ENCODE data around the gene CEL.
"Not testable (repeated sequence)": the region's sequence is repeated elsewhere in the genome, so short reads cannot be mapped to it uniquely, and the experiment has no call there.

CEL gene

DNA sequence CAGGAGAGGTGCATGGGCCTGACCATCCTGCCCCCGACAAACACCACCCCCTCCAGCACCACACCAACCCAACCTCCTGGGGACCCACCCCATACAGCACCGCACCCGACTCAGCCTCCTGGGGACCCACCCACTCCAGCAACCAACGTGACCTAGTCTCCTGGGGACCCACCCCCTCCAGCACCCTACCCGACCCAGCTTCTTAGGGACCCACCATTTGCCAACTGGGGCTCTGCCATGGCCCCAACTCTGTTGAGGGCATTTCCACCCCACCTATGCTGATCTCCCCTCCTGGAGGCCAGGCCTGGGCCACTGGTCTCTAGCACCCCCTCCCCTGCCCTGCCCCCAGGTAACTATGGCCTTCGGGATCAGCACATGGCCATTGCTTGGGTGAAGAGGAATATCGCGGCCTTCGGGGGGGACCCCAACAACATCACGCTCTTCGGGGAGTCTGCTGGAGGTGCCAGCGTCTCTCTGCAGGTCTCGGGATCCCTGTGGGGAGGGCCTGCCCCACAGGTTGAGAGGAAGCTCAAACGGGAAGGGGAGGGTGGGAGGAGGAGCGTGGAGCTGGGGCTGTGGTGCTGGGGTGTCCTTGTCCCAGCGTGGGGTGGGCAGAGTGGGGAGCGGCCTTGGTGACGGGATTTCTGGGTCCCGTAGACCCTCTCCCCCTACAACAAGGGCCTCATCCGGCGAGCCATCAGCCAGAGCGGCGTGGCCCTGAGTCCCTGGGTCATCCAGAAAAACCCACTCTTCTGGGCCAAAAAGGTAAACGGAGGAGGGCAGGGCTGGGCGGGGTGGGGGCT is 4.6 kb downstream of the CEL start:
- no peaks in the 10 kb centered on the region for H3K9me3 ChIP-seq (ENCODE audit: control insufficient read depth, low read depth, low read length)
- no peak overlapping the region for H3K4me3 ChIP-seq (ENCODE audit: low read length)
- H3K4me1 ChIP-seq (ENCODE audit: control insufficient read depth, low read depth, low read length), result no peaks in the 10 kb centered on the region
- H3K27ac ChIP-seq (ENCODE audit: low read length), result no peak overlapping the region
- no peak overlapping the region for H3K9ac ChIP-seq (ENCODE audit: low read length)
- H3K36me3 ChIP-seq (ENCODE audit: control insufficient read depth, low read depth, low read length), result no peaks in the 10 kb centered on the region
- no peaks in the 10 kb centered on the region for H3K27me3 ChIP-seq (ENCODE audit: control insufficient read depth, insufficient read depth, low read length)

- Histone ChIP-seq H3K27ac (ENCODE audit: low read length) (no peak overlapping the region), H3K36me3 (ENCODE audit: control insufficient read depth, low read depth, low read length) (no peaks in the 10 kb centered on the region), H3K27me3 (ENCODE audit: control insufficient read depth, insufficient read depth, low read length) (no peaks in the 10 kb centered on the region), H3K4me3 (ENCODE audit: low read length) (no peak overlapping the region), H3K9ac (ENCODE audit: low read length) (no peak overlapping the region), H3K9me3 (ENCODE audit: control insufficient read depth, low read depth, low read length) (no peaks in the 10 kb centered on the region), H3K4me1 (ENCODE audit: control insufficient read depth, low read depth, low read length) (no peaks in the 10 kb centered on the region)
Measured at GRCh38 chr9:133067006-133067405, 5.2 kb downstream of the CEL start.

DNA sequence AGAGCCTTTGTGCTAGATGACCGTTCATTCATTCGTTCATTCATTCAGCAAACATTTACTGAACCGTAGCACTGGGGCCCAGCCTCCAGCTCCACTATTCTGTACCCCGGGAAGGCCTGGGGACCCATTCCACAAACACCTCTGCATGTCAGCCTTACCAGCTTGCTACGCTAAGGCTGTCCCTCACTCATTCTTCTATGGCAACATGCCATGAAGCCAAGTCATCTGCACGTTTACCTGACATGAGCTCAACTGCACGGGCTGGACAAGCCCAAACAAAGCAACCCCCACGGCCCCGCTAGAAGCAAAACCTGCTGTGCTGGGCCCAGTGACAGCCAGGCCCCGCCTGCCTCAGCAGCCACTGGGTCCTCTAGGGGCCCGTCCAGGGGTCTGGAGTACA is 6.0 kb downstream of the CEL start:
- Histone ChIP-seq H3K27me3 (ENCODE audit: control insufficient read depth, insufficient read depth, low read length) (no peaks in the 10 kb centered on the region), H3K4me1 (ENCODE audit: control insufficient read depth, low read depth, low read length) (no peaks in the 10 kb centered on the region), H3K36me3 (ENCODE audit: control insufficient read depth, low read depth, low read length) (no peaks in the 10 kb centered on the region), H3K27ac (ENCODE audit: low read length) (no peak overlapping the region), H3K4me3 (ENCODE audit: low read length) (no peak overlapping the region), H3K9ac (ENCODE audit: low read length) (no peak overlapping the region), H3K9me3 (ENCODE audit: control insufficient read depth, low read depth, low read length) (no peaks in the 10 kb centered on the region)

DNA sequence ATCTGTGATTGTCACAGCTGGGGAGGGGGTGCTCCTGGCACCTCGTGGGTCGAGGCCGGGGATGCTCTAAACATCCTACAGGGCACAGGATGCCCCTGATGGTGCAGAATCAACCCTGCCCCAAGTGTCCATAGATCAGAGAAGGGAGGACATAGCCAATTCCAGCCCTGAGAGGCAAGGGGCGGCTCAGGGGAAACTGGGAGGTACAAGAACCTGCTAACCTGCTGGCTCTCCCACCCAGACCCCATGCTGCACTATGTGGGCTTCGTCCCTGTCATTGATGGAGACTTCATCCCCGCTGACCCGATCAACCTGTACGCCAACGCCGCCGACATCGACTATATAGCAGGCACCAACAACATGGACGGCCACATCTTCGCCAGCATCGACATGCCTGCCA is 6.7 kb downstream of the CEL start:
- H3K9me3 ChIP-seq (ENCODE audit: control insufficient read depth, low read depth, low read length); H3K27me3 ChIP-seq (ENCODE audit: control insufficient read depth, insufficient read depth, low read length); H3K4me1 ChIP-seq (ENCODE audit: control insufficient read depth, low read depth, low read length); H3K36me3 ChIP-seq (ENCODE audit: control insufficient read depth, low read depth, low read length); H3K4me3 ChIP-seq (ENCODE audit: low read length); H3K27ac ChIP-seq (ENCODE audit: low read length); H3K9ac ChIP-seq (ENCODE audit: low read length): not testable (repeated sequence)

DNA sequence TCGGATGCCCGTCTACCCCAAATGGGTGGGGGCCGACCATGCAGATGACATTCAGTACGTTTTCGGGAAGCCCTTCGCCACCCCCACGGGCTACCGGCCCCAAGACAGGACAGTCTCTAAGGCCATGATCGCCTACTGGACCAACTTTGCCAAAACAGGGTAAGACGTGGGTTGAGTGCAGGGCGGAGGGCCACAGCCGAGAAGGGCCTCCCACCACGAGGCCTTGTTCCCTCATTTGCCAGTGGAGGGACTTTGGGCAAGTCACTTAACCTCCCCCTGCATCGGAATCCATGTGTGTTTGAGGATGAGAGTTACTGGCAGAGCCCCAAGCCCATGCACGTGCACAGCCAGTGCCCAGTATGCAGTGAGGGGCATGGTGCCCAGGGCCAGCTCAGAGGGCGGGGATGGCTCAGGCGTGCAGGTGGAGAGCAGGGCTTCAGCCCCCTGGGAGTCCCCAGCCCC is 8.8 kb downstream of the CEL start:
- not testable (repeated sequence) for H3K4me1 ChIP-seq (ENCODE audit: control insufficient read depth, low read depth, low read length); H3K9ac ChIP-seq (ENCODE audit: low read length); H3K9me3 ChIP-seq (ENCODE audit: control insufficient read depth, low read depth, low read length); H3K27me3 ChIP-seq (ENCODE audit: control insufficient read depth, insufficient read depth, low read length); H3K36me3 ChIP-seq (ENCODE audit: control insufficient read depth, low read depth, low read length); H3K27ac ChIP-seq (ENCODE audit: low read length); H3K4me3 ChIP-seq (ENCODE audit: low read length)

- H3K4me1 ChIP-seq (ENCODE audit: control insufficient read depth, low read depth, low read length); H3K36me3 ChIP-seq (ENCODE audit: control insufficient read depth, low read depth, low read length); H3K4me3 ChIP-seq (ENCODE audit: low read length); H3K27me3 ChIP-seq (ENCODE audit: control insufficient read depth, insufficient read depth, low read length); H3K9ac ChIP-seq (ENCODE audit: low read length); H3K27ac ChIP-seq (ENCODE audit: low read length); H3K9me3 ChIP-seq (ENCODE audit: control insufficient read depth, low read depth, low read length): not testable (repeated sequence)
Measured at GRCh38 chr9:133070985-133071384, 9.2 kb downstream of the CEL start.

- no peak overlapping the region for H3K4me3 ChIP-seq (ENCODE audit: low read length)
- H3K36me3 ChIP-seq (ENCODE audit: control insufficient read depth, low read depth, low read length), result no peaks in the 10 kb centered on the region
- no peak overlapping the region for H3K9ac ChIP-seq (ENCODE audit: low read length)
- no peaks in the 10 kb centered on the region for H3K4me1 ChIP-seq (ENCODE audit: control insufficient read depth, low read depth, low read length)
- H3K27me3 ChIP-seq (ENCODE audit: control insufficient read depth, insufficient read depth, low read length), result no peaks in the 10 kb centered on the region
- no peak overlapping the region for H3K27ac ChIP-seq (ENCODE audit: low read length)
- no peaks in the 10 kb centered on the region for H3K9me3 ChIP-seq (ENCODE audit: control insufficient read depth, low read depth, low read length)
Measured at GRCh38 chr9:133071484-133072150, 9.8 kb downstream of the CEL start.

GRCh38 chr9:133072210-133072609 is 10.4 kb downstream of the CEL start:
- not testable (repeated sequence) for H3K9me3 ChIP-seq (ENCODE audit: control insufficient read depth, low read depth, low read length); H3K4me1 ChIP-seq (ENCODE audit: control insufficient read depth, low read depth, low read length); H3K36me3 ChIP-seq (ENCODE audit: control insufficient read depth, low read depth, low read length); H3K27ac ChIP-seq (ENCODE audit: low read length); H3K27me3 ChIP-seq (ENCODE audit: control insufficient read depth, insufficient read depth, low read length); H3K4me3 ChIP-seq (ENCODE audit: low read length); H3K9ac ChIP-seq (ENCODE audit: low read length)

DNA sequence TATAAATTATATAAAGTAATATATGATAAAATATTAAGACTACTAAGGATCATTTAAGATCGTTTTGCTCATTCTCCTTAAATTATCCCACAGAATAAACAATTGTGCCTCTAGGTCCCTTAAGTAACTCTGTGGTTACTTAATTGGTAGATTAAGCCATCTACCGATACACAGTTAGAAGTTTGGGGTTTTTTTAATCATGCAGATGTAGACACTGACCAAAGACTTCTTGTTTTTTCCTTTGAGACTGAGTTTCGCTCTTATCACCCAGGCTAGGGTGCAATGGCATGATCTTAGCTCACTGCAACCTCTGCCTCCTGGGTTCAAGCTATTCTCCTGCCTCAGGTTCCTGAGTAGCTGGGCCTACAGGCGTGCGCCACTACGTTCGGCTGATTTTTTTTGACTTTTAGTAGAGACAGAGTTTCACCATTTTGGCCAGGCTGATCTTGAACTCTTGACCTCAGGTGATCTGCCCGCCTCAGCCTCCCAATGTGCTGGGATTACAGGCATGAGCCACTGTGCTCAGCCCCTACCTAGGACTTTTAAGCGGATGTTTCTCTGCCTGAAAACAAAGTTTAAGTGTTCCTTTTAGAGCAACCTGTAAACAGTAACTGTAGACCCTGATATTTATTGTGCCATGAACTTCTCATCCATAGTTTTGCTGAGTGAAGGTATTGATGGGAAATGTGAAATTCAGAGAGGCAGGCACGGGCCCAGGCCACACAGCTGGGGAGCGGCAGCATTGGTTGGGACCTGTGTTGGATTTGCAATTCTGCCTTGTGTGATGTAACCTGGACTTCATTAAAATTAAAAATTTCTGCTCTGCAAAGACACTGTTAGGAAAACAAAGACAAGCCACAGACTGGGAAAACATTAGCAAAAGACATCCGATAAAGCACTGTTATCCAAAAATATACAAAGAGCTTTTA is 11.6 kb downstream of the CEL start:
- Histone ChIP-seq H3K9me3 (ENCODE audit: control insufficient read depth, low read depth, low read length) (no peaks in the 10 kb centered on the region), H3K27ac (ENCODE audit: low read length) (no peak overlapping the region), H3K36me3 (ENCODE audit: control insufficient read depth, low read depth, low read length) (no peaks in the 10 kb centered on the region), H3K4me3 (ENCODE audit: low read length) (no peak overlapping the region), H3K4me1 (ENCODE audit: control insufficient read depth, low read depth, low read length) (no peaks in the 10 kb centered on the region), H3K9ac (ENCODE audit: low read length) (no peak overlapping the region), H3K27me3 (ENCODE audit: control insufficient read depth, insufficient read depth, low read length) (no peaks in the 10 kb centered on the region)

DNA sequence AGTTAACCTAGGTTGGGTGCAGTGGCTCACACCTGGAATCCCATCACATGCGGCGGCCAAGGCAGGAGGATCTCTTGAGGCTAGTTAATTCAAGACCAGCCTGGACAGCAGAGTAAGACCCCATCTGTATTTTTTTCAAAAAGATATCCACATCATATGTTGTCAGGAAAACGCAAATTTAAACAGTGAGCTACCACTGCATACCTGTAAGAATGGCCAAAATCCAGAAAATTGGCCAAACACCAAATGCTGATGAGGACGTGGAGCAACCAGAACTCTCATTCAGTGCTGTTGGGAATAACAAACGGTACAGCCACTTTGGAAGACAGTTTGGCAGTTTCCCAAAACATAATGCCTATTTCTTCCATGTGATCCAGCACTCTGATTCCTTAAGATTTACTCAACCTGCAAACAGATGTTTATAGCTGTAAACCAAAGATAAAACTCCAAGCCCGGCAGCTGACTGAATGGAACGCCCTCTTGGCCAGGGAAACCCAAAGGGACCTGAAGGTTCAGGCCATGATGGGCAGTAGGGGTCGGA is 12.4 kb downstream of the CEL start:
- Histone ChIP-seq H3K27me3 (ENCODE audit: control insufficient read depth, insufficient read depth, low read length) (no peaks in the 10 kb centered on the region), H3K36me3 (ENCODE audit: control insufficient read depth, low read depth, low read length) (no peaks in the 10 kb centered on the region), H3K4me1 (ENCODE audit: control insufficient read depth, low read depth, low read length) (no peaks in the 10 kb centered on the region), H3K4me3 (ENCODE audit: low read length) (no peak overlapping the region), H3K27ac (ENCODE audit: low read length) (no peak overlapping the region), H3K9ac (ENCODE audit: low read length) (no peak overlapping the region), H3K9me3 (ENCODE audit: control insufficient read depth, low read depth, low read length) (no peaks in the 10 kb centered on the region)

- H3K36me3 ChIP-seq (ENCODE audit: control insufficient read depth, low read depth, low read length), result no peaks in the 10 kb centered on the region
- no peaks in the 10 kb centered on the region for H3K9me3 ChIP-seq (ENCODE audit: control insufficient read depth, low read depth, low read length)
- H3K9ac ChIP-seq (ENCODE audit: low read length), result no peak overlapping the region
- no peak overlapping the region for H3K27ac ChIP-seq (ENCODE audit: low read length)
- no peak overlapping the region for H3K4me3 ChIP-seq (ENCODE audit: low read length)
- H3K27me3 ChIP-seq (ENCODE audit: control insufficient read depth, insufficient read depth, low read length), result no peaks in the 10 kb centered on the region
- no peaks in the 10 kb centered on the region for H3K4me1 ChIP-seq (ENCODE audit: control insufficient read depth, low read depth, low read length)
Measured at GRCh38 chr9:133075925-133076630, 14.3 kb downstream of the CEL start.

Data from iPS-18a (cell line).